ENCODE measurements around the gene OSGEP.

Gene OSGEP

GRCh38 chr14:20490563-20490962, 36.0 kb upstream of the OSGEP start:
- Histone ChIP-seq H3F3A (ENCODE audit: control insufficient read depth, insufficient read depth) (no peaks in the 10 kb centered on the region), H3K79me2 (ENCODE audit: control insufficient read depth, low read length) (no peaks in the 10 kb centered on the region), H3K4me3 (ENCODE audit: low read length) (peak overlapping the region; percentile 5; the same call in 1 of the 2 replicates), H3K9me2 (replicated peaks; ENCODE audit: control insufficient read depth, low read length) (no peaks in the 10 kb centered on the region), H3K9me3 (ENCODE audit: control insufficient read depth, insufficient read depth, low read length) (no peaks in the 10 kb centered on the region), H3K27me3 (ENCODE audit: control insufficient read depth, low read length) (peaks cover 15% of the 10 kb centered on the region), H3K4me2 (ENCODE audit: low read length) (peak overlapping the region; percentile 34), H3K27ac (ENCODE audit: low read depth, low read length) (no peak overlapping the region), H4K20me1 (ENCODE audit: control insufficient read depth, insufficient read depth, low read depth, low read length) (no peaks in the 10 kb centered on the region), H3K36me3 (ENCODE audit: control insufficient read depth, low read length) (no peaks in the 10 kb centered on the region), H3K4me1 (ENCODE audit: control insufficient read depth, low read length) (peaks cover 30% of the 10 kb centered on the region)
- TF ChIP-seq CTCF (IDR thresholded peaks at IDR 0.05; ENCODE audit: low read depth, low read length, poor library complexity, severe bottlenecking) (no peak), EZH2phosphoT487 (IDR thresholded peaks at IDR 0.05; ENCODE audit: borderline replicate concordance, low read length) (no peak)

GRCh38 chr14:20489093-20489994, 34.7 kb upstream of the OSGEP start:
- Histone ChIP-seq H3K4me2 (ENCODE audit: low read length) (no peak overlapping the region), H3K27ac (ENCODE audit: low read depth, low read length) (no peak overlapping the region), H3K9me2 (replicated peaks; ENCODE audit: control insufficient read depth, low read length) (no peaks in the 10 kb centered on the region), H3K36me3 (ENCODE audit: control insufficient read depth, low read length) (no peaks in the 10 kb centered on the region), H3K4me3 (ENCODE audit: low read length) (no peak overlapping the region), H3K79me2 (ENCODE audit: control insufficient read depth, low read length) (no peaks in the 10 kb centered on the region), H3K4me1 (ENCODE audit: control insufficient read depth, low read length) (peaks cover 30% of the 10 kb centered on the region), H3F3A (ENCODE audit: control insufficient read depth, insufficient read depth) (no peaks in the 10 kb centered on the region), H3K27me3 (ENCODE audit: control insufficient read depth, low read length) (peaks cover 15% of the 10 kb centered on the region), H4K20me1 (ENCODE audit: control insufficient read depth, insufficient read depth, low read depth, low read length) (no peaks in the 10 kb centered on the region), H3K9me3 (ENCODE audit: control insufficient read depth, insufficient read depth, low read length) (no peaks in the 10 kb centered on the region)
- TF ChIP-seq EZH2phosphoT487 (IDR thresholded peaks at IDR 0.05; ENCODE audit: borderline replicate concordance, low read length) (no peak), CTCF (IDR thresholded peaks at IDR 0.05; ENCODE audit: low read depth, low read length, poor library complexity, severe bottlenecking) (no peak)

- no peaks in the 10 kb centered on the region for H3K79me2 ChIP-seq (ENCODE audit: control insufficient read depth, low read length)
- peaks cover 26% of the 10 kb centered on the region for H3K4me1 ChIP-seq (ENCODE audit: control insufficient read depth, low read length)
- H3K4me2 ChIP-seq (ENCODE audit: low read length): no peak overlapping the region
- H4K20me1 ChIP-seq (ENCODE audit: control insufficient read depth, insufficient read depth, low read depth, low read length): no peaks in the 10 kb centered on the region
- H3K9me2 ChIP-seq (replicated peaks; ENCODE audit: control insufficient read depth, low read length): no peaks in the 10 kb centered on the region
- H3K9me3 ChIP-seq (ENCODE audit: control insufficient read depth, insufficient read depth, low read length): no peaks in the 10 kb centered on the region
- H3K4me3 ChIP-seq (ENCODE audit: low read length): no peak overlapping the region
- H3K27ac ChIP-seq (ENCODE audit: low read depth, low read length): no peak overlapping the region
- H3F3A ChIP-seq (ENCODE audit: control insufficient read depth, insufficient read depth): no peaks in the 10 kb centered on the region
- no peak for TF ChIP-seq CTCF (IDR thresholded peaks at IDR 0.05; ENCODE audit: low read depth, low read length, poor library complexity, severe bottlenecking)
- TF ChIP-seq EZH2phosphoT487 (IDR thresholded peaks at IDR 0.05; ENCODE audit: borderline replicate concordance, low read length): no peak
- no peaks in the 10 kb centered on the region for H3K36me3 ChIP-seq (ENCODE audit: control insufficient read depth, low read length)
- H3K27me3 ChIP-seq (ENCODE audit: control insufficient read depth, low read length): peaks cover 15% of the 10 kb centered on the region
Measured at GRCh38 chr14:20487396-20487725, 32.7 kb upstream of the OSGEP start.

Data from DOHH2 (cell line).